SU-DHL-6 (cell line): ENCODE results near the gene LHX4.

Experiments
- H2AFZ ChIP-seq: fragments of 200-600 bp; sonication (generic); 2 replicates; pipeline ENCODE4 v1.6.1; 2014; ENCODE audit warnings: low read depth, mild to moderate bottlenecking, moderate library complexity, mixed read lengths, antibody characterized with exemption, low read length; ENCODE audit not compliant: severe bottlenecking
- H3F3A ChIP-seq: fragments of 200-600 bp; shearing (Covaris generic); 2 replicates; pipeline ENCODE4 v1.6.0; 2016; ENCODE audit warnings: antibody characterized with exemption, mild to moderate bottlenecking; ENCODE audit not compliant: insufficient read depth
- H3K27ac ChIP-seq: fragments of 200-600 bp; sonication (generic); 2 replicates; pipeline ENCODE4 v1.5.1; 2016; ENCODE audit warnings: low read depth, mild to moderate bottlenecking, low read length, moderate library complexity, mixed read lengths
- H3K27me3 ChIP-seq: fragments of 200-600 bp; sonication (generic), shearing (Covaris generic); 2 replicates; pipeline ENCODE4 v1.6.0; 2014; ENCODE audit warnings: mild to moderate bottlenecking, low read length
- H3K36me3 ChIP-seq: fragments of 200-600 bp; sonication (generic); 2 replicates; pipeline ENCODE4 v1.6.1; 2014; ENCODE audit warnings: mild to moderate bottlenecking, low read length, mixed read lengths
- H3K4me2 ChIP-seq: fragments of 300-600, 200-600 bp; shearing (Covaris generic), sonication (generic); 2 replicates; pipeline ENCODE4 v1.6.0; 2014; ENCODE audit warnings: low read length, low read depth, mild to moderate bottlenecking; ENCODE audit not compliant: poor library complexity, severe bottlenecking
- H3K4me3 ChIP-seq: fragments of 200-600 bp; sonication (generic); 2 replicates; pipeline ENCODE4 v1.5.1; 2014; ENCODE audit warnings: antibody characterized with exemption, low read length, mild to moderate bottlenecking, mixed read lengths; ENCODE audit not compliant: insufficient read depth, poor library complexity, severe bottlenecking
- H3K79me2 ChIP-seq: fragments of 200-600 bp; sonication (generic); 2 replicates; pipeline ENCODE4 v1.6.1; 2014; ENCODE audit warnings: mild to moderate bottlenecking, low read length, moderate library complexity; ENCODE audit not compliant: insufficient read depth
- H3K9ac ChIP-seq: fragments of 200-600 bp; sonication (generic); 2 replicates; pipeline ENCODE4 v1.7.0; 2014; ENCODE audit warnings: mild to moderate bottlenecking, low read length
- H3K9me2 ChIP-seq: fragments of 200-600 bp; sonication (generic); replicated peaks from 2 replicates; pipeline ENCODE4 v1.6.1; 2014; ENCODE audit warnings: low read length; ENCODE audit not compliant: insufficient read depth
- H3K9me3 ChIP-seq: fragments of 200-600 bp; sonication (generic); 2 replicates; pipeline ENCODE4 v1.6.1; 2014; ENCODE audit warnings: low read length, mixed read lengths; ENCODE audit not compliant: insufficient read depth
- H4K20me1 ChIP-seq: fragments of 200-600 bp; sonication (generic); 2 replicates; pipeline ENCODE4 v1.6.1; 2014; ENCODE audit warnings: low read depth, mild to moderate bottlenecking, antibody characterized with exemption, low read length, moderate library complexity, mixed read lengths
- CTCF ChIP-seq: fragments of 200-600 bp; sonication (generic); IDR thresholded peaks from one replicate; pipeline ENCODE4 v1.5.1; 2017; ENCODE audit warnings: antibody characterized with exemption, mild to moderate bottlenecking, low read length, moderate library complexity; ENCODE audit not compliant: insufficient read depth, poor library complexity, severe bottlenecking
- EZH2phosphoT487 ChIP-seq: fragments of 200-600 bp; sonication (generic), shearing (Covaris generic); conservative IDR thresholded peaks from 2 replicates; pipeline ENCODE4 v1.6.1; 2018; ENCODE audit warnings: mild to moderate bottlenecking, antibody characterized with exemption, low read length, moderate library complexity, mixed read lengths

Gene LHX4

GRCh38 chr1:180248176-180248575 lies 18.1 kb downstream of the LHX4 start:
- H3K9me3 ChIP-seq: no peaks in the 10 kb centered on the region
- no peak overlapping the region for H3K4me2 ChIP-seq
- H3K79me2 ChIP-seq: no peaks in the 10 kb centered on the region
- H3F3A ChIP-seq: no peaks in the 10 kb centered on the region
- no peak overlapping the region for H3K9ac ChIP-seq
- H3K4me3 ChIP-seq: no peak overlapping the region
- no peak overlapping the region for H2AFZ ChIP-seq
- H3K9me2 ChIP-seq: no peaks in the 10 kb centered on the region
- no peaks in the 10 kb centered on the region for H3K36me3 ChIP-seq
- H3K27ac ChIP-seq: no peak overlapping the region
- no peaks in the 10 kb centered on the region for H4K20me1 ChIP-seq
- TF ChIP-seq EZH2phosphoT487 (no peak), CTCF (no peak)
- H3K27me3 ChIP-seq: no peaks in the 10 kb centered on the region

GRCh38 chr1:180248731-180249681 lies 18.9 kb downstream of the LHX4 start:
- peak; percentile 33 for TF ChIP-seq CTCF
- TF ChIP-seq EZH2phosphoT487: no peak
- Histone ChIP-seq H3F3A (no peaks in the 10 kb centered on the region), H3K4me3 (no peak overlapping the region), H2AFZ (no peak overlapping the region), H3K9me3 (no peaks in the 10 kb centered on the region), H3K27me3 (no peaks in the 10 kb centered on the region), H3K9me2 (no peaks in the 10 kb centered on the region), H3K9ac (no peak overlapping the region), H3K79me2 (no peaks in the 10 kb centered on the region), H3K36me3 (no peaks in the 10 kb centered on the region), H3K4me2 (no peak overlapping the region), H3K27ac (no peak overlapping the region), H4K20me1 (no peaks in the 10 kb centered on the region)

- Histone ChIP-seq H3K79me2 (no peaks in the 10 kb centered on the region), H3K9me2 (no peaks in the 10 kb centered on the region), H2AFZ (no peak overlapping the region), H3K27me3 (no peaks in the 10 kb centered on the region), H3K36me3 (no peaks in the 10 kb centered on the region), H4K20me1 (no peaks in the 10 kb centered on the region), H3K9ac (no peak overlapping the region), H3K4me3 (no peak overlapping the region), H3K4me2 (no peak overlapping the region), H3F3A (no peaks in the 10 kb centered on the region), H3K27ac (no peak overlapping the region), H3K9me3 (no peaks in the 10 kb centered on the region)
- no peak for TF ChIP-seq EZH2phosphoT487
- no peak for TF ChIP-seq CTCF
Observed at GRCh38 chr1:180249725-180250498, 19.8 kb downstream of the LHX4 start.
